K562 (cell line): ENCODE results near the gene BANK1. TPM values are rescaled to one million over a fixed set of nuclear protein-coding genes. Genes with fewer than 3 reads are reported as not detected.

Experiments
- ATAC-seq: fragments of 200-7000 bp; cut with Tn5 transposase; 3 replicates; pipeline ENCODE4 v1.9.1; 2020; ENCODE audit warnings: moderate library complexity
- BruUV-seq: library from RNA; stranded (reverse); fragments of 400-500 nt; replicated peaks from 2 replicates; lab custom pipeline; 2021; lab: Mats Ljungman, UMichigan
- CTCF ChIA-PET: fragments of 300-600 bp; formaldehyde crosslinking; extraction: SDS; loops from one replicate; lab custom pipeline; 2021; ENCODE audit warnings: low intra/inter-chr PET ratio; lab: Yijun Ruan, JAX
- POLR2A ChIA-PET: fragments of 300-600, 350-650 bp; sonication (Branson Sonifier 250); formaldehyde crosslinking; extraction: SDS; loops from one replicate; lab custom pipeline; 2021; ENCODE audit warnings: antibody characterized with exemption, inconsistent platforms; lab: Yijun Ruan, JAX
- DNase-seq, 4 experiments: peaks; one replicate each; pipeline versions ENCODE4 v3.0.0 to v3.0.0-alpha.2; 2011 to 2018; ENCODE audit warnings: low spot score in 3 of 4, mixed read lengths in 3 of 4; ENCODE audit errors: extremely low read depth in 1 of 4
- FAIRE-seq: peaks from 2 replicates; lab custom pipeline; 2011; peaks lifted over from hg19 to GRCh38; lab: Jason Lieb, UNC
- H2AFZ ChIP-seq: 2 replicates; pipeline ENCODE4 v1.6.0; 2011; ENCODE audit warnings: low read depth, low read length, control low read depth, inconsistent platforms
- H3K27ac ChIP-seq: fragments of 200-600 bp; 3 replicates; pipeline ENCODE4 v1.8.0; 2011; ENCODE audit warnings: low read depth, mild to moderate bottlenecking, control low read depth, inconsistent platforms, low read length, moderate library complexity, mixed read lengths; ENCODE audit errors: extremely low read depth
- H3K27me3 ChIP-seq, 2 experiments: fragments of 300-600 bp in 1 of 2; 2 replicates in 1 of 2; 3 replicates in 1 of 2; pipeline versions ENCODE4 v1.6.0 to v1.8.0; 2011; ENCODE audit warnings: inconsistent platforms in 2 of 2, low read length in 2 of 2, mild to moderate bottlenecking in 1 of 2, mixed read lengths in 1 of 2, moderate library complexity in 1 of 2; ENCODE audit not compliant: control insufficient read depth in 2 of 2, insufficient read depth in 2 of 2
- H3K36me3 ChIP-seq: fragments of 300-600 bp; 3 replicates; pipeline ENCODE4 v1.8.0; 2011; ENCODE audit warnings: mild to moderate bottlenecking, low read length, inconsistent platforms; ENCODE audit not compliant: control insufficient read depth, insufficient read depth
- H3K4me1 ChIP-seq, 2 experiments: fragments of 200-600 bp in 1 of 2; replicated peaks in 1 of 2; 2 replicates in 1 of 2; 3 replicates in 1 of 2; pipeline versions ENCODE4 v1.5.1 to v1.8.0; 2011; ENCODE audit warnings: inconsistent platforms in 2 of 2, low read length in 2 of 2, mild to moderate bottlenecking in 1 of 2, mixed read lengths in 1 of 2, moderate library complexity in 1 of 2; ENCODE audit not compliant: control insufficient read depth in 2 of 2, insufficient read depth in 2 of 2
- H3K4me2 ChIP-seq: 2 replicates; pipeline ENCODE4 v1.6.1; 2011; ENCODE audit warnings: low read length, control low read depth, inconsistent platforms, mixed read lengths; ENCODE audit not compliant: insufficient read depth
- H3K4me3 ChIP-seq: fragments of 200-600 bp; sonication (generic), shearing (Covaris generic); 2 replicates; pipeline ENCODE4 v1.5.1; 2016; ENCODE audit warnings: control low read depth, inconsistent platforms
- H3K79me2 ChIP-seq: fragments of 200-600 bp; 3 replicates; pipeline ENCODE4 v1.8.0; 2011; ENCODE audit warnings: low read length, inconsistent platforms; ENCODE audit not compliant: control insufficient read depth, insufficient read depth
- H3K9ac ChIP-seq, 2 experiments: 2 replicates each; pipeline versions ENCODE4 v1.6.0 to v1.6.1; 2011; ENCODE audit warnings: low read depth in 2 of 2, low read length in 2 of 2, control low read depth in 1 of 2, inconsistent platforms in 1 of 2, mild to moderate bottlenecking in 1 of 2, mixed read lengths in 1 of 2; ENCODE audit not compliant: insufficient read depth in 1 of 2
- H3K9me1 ChIP-seq: one replicate; pipeline ENCODE4 v1.6.0; 2011; ENCODE audit warnings: inconsistent platforms, mild to moderate bottlenecking, low read length, moderate library complexity; ENCODE audit not compliant: control insufficient read depth, insufficient read depth
- H3K9me3 ChIP-seq: replicated peaks from 2 replicates; pipeline ENCODE4 v1.5.1; 2011; ENCODE audit warnings: low read depth, low read length, inconsistent platforms; ENCODE audit not compliant: control insufficient read depth, insufficient read depth
- H4K20me1 ChIP-seq: replicated peaks from 2 replicates; pipeline ENCODE4 v1.6.1; 2011; ENCODE audit warnings: low read length, inconsistent platforms, mixed read lengths; ENCODE audit not compliant: control insufficient read depth, insufficient read depth
- ADNP ChIP-seq: fragments of 200-800 bp; sonication (Bioruptor generic); IDR thresholded peaks from 2 replicates; pipeline ENCODE4 v1.6.1; 2016; ENCODE audit warnings: missing genetic modification characterization, missing compliant biosample characterization
- ARID1B ChIP-seq: fragments of 450-650 bp; IDR thresholded peaks from 2 replicates; pipeline ENCODE4 v1.6.1; 2016; ENCODE audit warnings: antibody characterized with exemption, mild to moderate bottlenecking, inconsistent platforms
- ARID2 ChIP-seq: fragments of 450-650 bp; IDR thresholded peaks from 2 replicates; pipeline ENCODE4 v1.6.1; 2017; ENCODE audit warnings: antibody characterized with exemption, mild to moderate bottlenecking
- ATF2 ChIP-seq: sonication (generic); formaldehyde crosslinking; IDR thresholded peaks from 2 replicates; pipeline ENCODE4 v1.8.1; 2022; ENCODE audit warnings: missing genetic modification reagents
- CHCHD3 ChIP-seq: fragments of 250-450 bp; sonication (Bioruptor Pico); IDR thresholded peaks from 2 replicates; pipeline ENCODE4 v2.1.2; 2022; ENCODE audit warnings: mild to moderate bottlenecking
- E2F8 ChIP-seq: fragments of 450-650 bp; IDR thresholded peaks from 2 replicates; pipeline ENCODE4 v1.7.1; 2018; ENCODE audit warnings: mild to moderate bottlenecking, low read depth; ENCODE audit not compliant: partially characterized antibody
- ILK ChIP-seq: fragments of 450-650 bp; IDR thresholded peaks from 2 replicates; pipeline ENCODE4 v1.6.1; 2016; ENCODE audit warnings: missing genetic modification characterization, low read depth, mild to moderate bottlenecking, missing compliant biosample characterization, moderate library complexity, borderline replicate concordance
- IRF2 ChIP-seq: sonication (generic); formaldehyde crosslinking; IDR thresholded peaks from 2 replicates; pipeline ENCODE4 v1.8.1; 2022; ENCODE audit warnings: mild to moderate bottlenecking, missing genetic modification reagents
- PYGO2 ChIP-seq: fragments of 450-650 bp; IDR thresholded peaks from 2 replicates; pipeline ENCODE4 v1.6.1; 2016; ENCODE audit warnings: mild to moderate bottlenecking, missing genetic modification characterization, moderate library complexity, missing compliant biosample characterization
- RAD51 ChIP-seq: fragments of 450-650 bp; IDR thresholded peaks from 2 replicates; pipeline ENCODE4 v1.7.1; 2016; ENCODE audit warnings: low read depth, mild to moderate bottlenecking, borderline replicate concordance
- SMARCB1 ChIP-seq: IDR thresholded peaks from 2 replicates; pipeline ENCODE4 v1.6.1; 2011; ENCODE audit warnings: improper control_type of control experiment, low read depth; ENCODE audit not compliant: insufficient read length
- SNAPC5 ChIP-seq: fragments of 250-450 bp; sonication (Bioruptor Pico); IDR thresholded peaks from 2 replicates; pipeline ENCODE4 v1.8.0; 2021; ENCODE audit warnings: moderate library complexity, mild to moderate bottlenecking, inconsistent platforms
- WHSC1 ChIP-seq: IDR thresholded peaks from one replicate; pipeline ENCODE4 v1.6.1; 2012; ENCODE audit warnings: low read length, control low read depth, inconsistent platforms
- ZBTB8A ChIP-seq: fragments of 450-650 bp; IDR thresholded peaks from 2 replicates; pipeline ENCODE4 v1.6.1; 2018; ENCODE audit warnings: mild to moderate bottlenecking, moderate library complexity; ENCODE audit not compliant: partially characterized antibody
- ZC3H4 ChIP-seq: sonication (generic); formaldehyde crosslinking; IDR thresholded peaks from 2 replicates; pipeline ENCODE4 v1.9.0; 2021; ENCODE audit warnings: missing genetic modification reagents, borderline replicate concordance
- ZNF3 ChIP-seq: fragments of 250-450 bp; sonication (Bioruptor Pico); IDR thresholded peaks from 2 replicates; pipeline ENCODE4 v1.5.0; 2021; ENCODE audit warnings: mild to moderate bottlenecking, moderate library complexity
- ZNF586 ChIP-seq: fragments of 450-650 bp; formaldehyde crosslinking; conservative IDR thresholded peaks from 2 replicates; pipeline ENCODE4 v1.4.0; 2020; ENCODE audit warnings: mild to moderate bottlenecking, moderate library complexity
- WGBS: fragments of 100-300 bp; shearing (Covaris generic); methylation state at CpG from one replicate; pipeline ENCODE4 v1.1.6; 2016; ENCODE audit warnings: low coverage, mixed read lengths; ENCODE audit not compliant: insufficient coverage; ENCODE audit errors: missing lambda C conversion rate; 5-methylcytosine and 5-hydroxymethylcytosine counted together
- in situ Hi-C: fragments of 300-500 bp; cut with MboI; formaldehyde crosslinking; loops from 4 replicates; pipeline ENCODE4 v1.15.0; 2018; ENCODE audit warnings: inconsistent platforms, mixed read lengths
- intact Hi-C: fragments of 100-400 bp; cut with micrococcal nuclease; formaldehyde crosslinking; loops from 2 replicates; pipeline ENCODE4 v1.14.2; 2022
- polyA plus RNA-seq, 8 experiments: library from polyadenylated mRNA; depleted of rRNA in 4 of 8; stranded (reverse) in 5 of 8; unstranded in 3 of 8; fragments of >200 nt; fragmentation: Nextera tagmentation in 2 of 8; fragmentation: Illumina TruSeq in 1 of 8; extraction: Ambion mirVana in 2 of 8; extraction: Trizol in 1 of 8; gene quantifications; 2 replicates each; pipeline versions ENCODE4 v1.2.1 to v1.2.3, GENCODE V29; 2011 to 2014; ENCODE audit warnings: inconsistent platforms in 1 of 8, missing spikeins in 1 of 8
- total RNA-seq, 7 experiments: library from RNA; depleted of rRNA in 6 of 7; stranded (reverse); fragments of >200 nt in 6 of 7; fragmentation: Illumina TruSeq in 2 of 7; extraction: Trizol in 2 of 7; gene quantifications; 2 replicates each; pipeline versions ENCODE4 v1.2.1 to v1.2.3, GENCODE V29; 2011 to 2021; ENCODE audit warnings: low replicate concordance in 1 of 7

BANK1 gene
- total and polyA plus RNA-seq, 9 of the 15 experiments (the other 6 are each of a cell fraction or from before 2014, with no cell fraction given) = not detected

DNA sequence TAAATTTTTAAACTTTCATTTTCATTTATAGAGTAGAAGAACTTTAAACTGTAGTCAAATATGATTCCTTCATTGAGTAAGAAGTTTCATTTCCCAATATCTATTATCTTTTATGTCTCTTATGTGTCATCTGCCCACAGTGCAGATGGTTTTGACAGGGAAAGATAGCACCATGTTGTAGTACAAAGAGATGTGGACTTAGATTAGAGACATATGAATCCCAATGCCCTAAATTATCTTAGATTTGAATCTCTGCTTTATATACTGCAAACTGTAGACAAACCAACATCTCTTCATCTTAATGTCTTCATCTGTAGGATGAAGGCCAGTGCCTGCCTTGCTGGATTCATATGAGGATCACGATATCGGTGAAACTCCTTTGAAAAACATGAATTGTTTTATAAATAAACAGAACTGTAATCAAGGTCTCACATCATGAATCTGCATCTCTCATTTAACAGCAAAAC, 217.5 kb downstream of the BANK1 start (continued):
- TF ChIP-seq SNAPC5 (CRISPR knock-in tag) (no peak), ARID2 (no peak)
- TF ChIP-seq, all 486 proteins: peak for 0

- no peaks in the 10 kb centered on the region for H3K27me3 ChIP-seq
- no peak for FAIRE-seq
- H3K9me3 ChIP-seq = no peaks in the 10 kb centered on the region
- no TSS peak for BruUV-seq
- H3K4me1 ChIP-seq = no peaks in the 10 kb centered on the region
- H3K79me2 ChIP-seq = no peaks in the 10 kb centered on the region
- in situ Hi-C loops = no loop called here
- H3K4me3 ChIP-seq = no peak overlapping the region
- H3K27ac ChIP-seq = no peak overlapping the region
- H2AFZ ChIP-seq = no peak overlapping the region
- no peaks in the 10 kb centered on the region for H3K36me3 ChIP-seq
- no peaks in the 10 kb centered on the region for H4K20me1 ChIP-seq
- no peak overlapping the region for H3K9ac ChIP-seq
- ChIA-PET POLR2A (no interaction called here), CTCF (no interaction called here)
- ATAC-seq = no peak
- WGBS = 0% methylated on average over 3 of the region's 3 CpGs
- no peaks in the 10 kb centered on the region for H3K9me1 ChIP-seq
- no peak for DNase-seq
- H3K4me2 ChIP-seq = no peak overlapping the region
- intact Hi-C loops = no loop called here
- TF ChIP-seq ZC3H4 (no peak), CHCHD3 (no peak), ATF2 (no peak), ZNF586 (CRISPR knock-in tag) (no peak), ILK (tag) (no peak), PYGO2 (tag) (no peak), E2F8 (no peak), ZBTB8A (no peak), WHSC1 (no peak), ZNF3 (CRISPR knock-in tag) (no peak), ADNP (tag) (no peak), SMARCB1 (no peak), RAD51 (no peak), IRF2 (CRISPR knock-in tag) (no peak), ARID1B (no peak)
Observed at GRCh38 chr4:102008711-102009110, 218.2 kb downstream of the BANK1 start.
